ENCODE data around the gene NTRK2. TPM values are rescaled to one million over a fixed set of nuclear protein-coding genes. Genes with fewer than 3 reads are reported as not detected.

NTRK2 gene
- total RNA-seq, 1 donor from 2014 or later: 0.07 TPM

DNA sequence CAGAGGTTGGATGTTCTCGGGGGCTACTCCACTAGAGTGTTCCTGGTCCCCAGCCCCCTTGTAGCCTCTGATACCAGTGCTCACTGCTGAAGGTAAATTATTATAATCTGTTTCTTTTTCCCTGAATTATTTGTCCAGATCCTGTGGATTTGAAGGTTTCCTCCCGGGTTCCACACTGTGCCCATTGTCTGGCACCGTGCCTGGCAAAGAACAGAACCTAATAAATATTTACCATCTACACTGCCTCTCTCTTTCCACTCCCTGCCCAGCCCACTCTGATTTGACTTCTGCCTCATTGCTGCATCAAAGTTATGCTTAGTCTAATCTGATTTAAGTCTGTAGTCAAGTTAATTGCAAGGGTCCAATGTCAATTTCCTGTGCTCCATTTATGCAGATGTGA lies 322.9 kb downstream of the NTRK2 start:
- Mint-ChIP-seq H3K27ac (no peak overlapping the region), H3K9me3 (no peaks in the 10 kb centered on the region)

DNA sequence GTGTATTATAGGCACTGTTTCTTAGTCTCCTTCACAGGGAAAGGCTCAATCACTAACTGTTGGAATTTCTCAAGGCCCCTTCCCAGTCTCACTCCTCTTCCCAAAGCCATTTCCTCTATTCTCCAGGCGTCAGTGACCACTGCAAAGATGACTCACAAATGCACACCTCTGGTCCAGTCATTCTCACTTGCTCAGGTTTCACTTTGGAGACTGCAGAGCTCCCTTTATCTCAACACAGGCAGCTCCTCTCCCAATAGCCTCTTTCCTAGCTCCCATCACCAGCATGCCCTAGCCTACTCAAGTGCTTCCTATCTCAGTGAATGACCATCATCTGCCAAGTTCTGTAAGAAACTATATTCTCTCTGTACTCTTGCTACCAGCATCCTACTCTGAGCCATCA lies 323.6 kb downstream of the NTRK2 start:
- no peak for DNase-seq
- no peak overlapping the region for H3K27ac Mint-ChIP-seq
- TF ChIP-seq, protein P1, sequence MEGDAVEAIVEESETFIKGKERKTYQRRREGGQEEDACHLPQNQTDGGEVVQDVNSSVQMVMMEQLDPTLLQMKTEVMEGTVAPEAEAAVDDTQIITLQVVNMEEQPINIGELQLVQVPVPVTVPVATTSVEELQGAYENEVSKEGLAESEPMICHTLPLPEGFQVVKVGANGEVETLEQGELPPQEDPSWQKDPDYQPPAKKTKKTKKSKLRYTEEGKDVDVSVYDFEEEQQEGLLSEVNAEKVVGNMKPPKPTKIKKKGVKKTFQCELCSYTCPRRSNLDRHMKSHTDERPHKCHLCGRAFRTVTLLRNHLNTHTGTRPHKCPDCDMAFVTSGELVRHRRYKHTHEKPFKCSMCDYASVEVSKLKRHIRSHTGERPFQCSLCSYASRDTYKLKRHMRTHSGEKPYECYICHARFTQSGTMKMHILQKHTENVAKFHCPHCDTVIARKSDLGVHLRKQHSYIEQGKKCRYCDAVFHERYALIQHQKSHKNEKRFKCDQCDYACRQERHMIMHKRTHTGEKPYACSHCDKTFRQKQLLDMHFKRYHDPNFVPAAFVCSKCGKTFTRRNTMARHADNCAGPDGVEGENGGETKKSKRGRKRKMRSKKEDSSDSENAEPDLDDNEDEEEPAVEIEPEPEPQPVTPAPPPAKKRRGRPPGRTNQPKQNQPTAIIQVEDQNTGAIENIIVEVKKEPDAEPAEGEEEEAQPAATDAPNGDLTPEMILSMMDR (IDR thresholded peaks at IDR 0.05): no peak
- H3K9me3 Mint-ChIP-seq: no peaks in the 10 kb centered on the region
- POLR2A ChIA-PET: no interaction called here
- CTCF ChIA-PET: no interaction called here
- intact Hi-C loops (cut with micrococcal nuclease): no loop called here
- H3K4me3 Mint-ChIP-seq: no peak overlapping the region
- H3K4me1 Mint-ChIP-seq: no peaks in the 10 kb centered on the region
- no peaks in the 10 kb centered on the region for H3K36me3 Mint-ChIP-seq (ENCODE audit: low read depth)
- ATAC-seq (ENCODE audit: low read depth): no peak
- no peaks in the 10 kb centered on the region for H3K27me3 Mint-ChIP-seq

More for the DNA sequence above, 322.9 kb downstream of the NTRK2 start:
- Mint-ChIP-seq H3K27me3 (no peaks in the 10 kb centered on the region), H3K4me1 (no peaks in the 10 kb centered on the region), H3K36me3 (ENCODE audit: low read depth) (no peaks in the 10 kb centered on the region), H3K4me3 (no peak overlapping the region)
- POLR2A ChIA-PET: no interaction called here
- intact Hi-C loops (cut with micrococcal nuclease): no loop called here
- TF ChIP-seq, protein P1 (IDR thresholded peaks at IDR 0.05): no peak
- CTCF ChIA-PET: no interaction called here
- ATAC-seq (ENCODE audit: low read depth) (no peak), DNase-seq (no peak)

DNA sequence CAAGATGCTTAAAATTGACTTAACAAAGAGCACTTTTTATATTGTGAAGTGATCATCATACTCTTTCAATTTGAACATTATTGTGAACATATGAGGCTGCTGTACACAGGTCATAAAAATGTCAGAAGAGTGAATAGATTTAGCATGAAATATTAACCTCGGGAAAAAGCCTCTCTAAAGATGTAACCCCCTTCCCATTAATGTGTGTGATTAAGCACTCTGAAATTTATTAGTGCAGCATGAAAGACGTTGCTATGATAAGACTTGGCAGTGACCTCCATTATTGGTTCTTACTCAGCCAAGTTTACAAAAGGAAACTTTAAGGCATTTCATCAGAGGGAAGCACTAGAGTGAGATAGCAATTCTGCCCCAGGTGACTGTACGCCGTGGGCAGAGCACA lies 326.5 kb downstream of the NTRK2 start:
- Mint-ChIP-seq H3K9me3 (peaks cover 5% of the 10 kb centered on the region), H3K27me3 (no peaks in the 10 kb centered on the region), H3K36me3 (ENCODE audit: low read depth) (no peaks in the 10 kb centered on the region), H3K27ac (no peak overlapping the region), H3K4me3 (no peak overlapping the region), H3K4me1 (no peaks in the 10 kb centered on the region)
- DNase-seq (no peak), ATAC-seq (ENCODE audit: low read depth) (no peak)
- intact Hi-C loops (cut with micrococcal nuclease): no loop called here
- ChIA-PET POLR2A (no interaction called here), CTCF (no interaction called here)
- TF ChIP-seq, protein P1 (IDR thresholded peaks at IDR 0.05): no peak

DNA sequence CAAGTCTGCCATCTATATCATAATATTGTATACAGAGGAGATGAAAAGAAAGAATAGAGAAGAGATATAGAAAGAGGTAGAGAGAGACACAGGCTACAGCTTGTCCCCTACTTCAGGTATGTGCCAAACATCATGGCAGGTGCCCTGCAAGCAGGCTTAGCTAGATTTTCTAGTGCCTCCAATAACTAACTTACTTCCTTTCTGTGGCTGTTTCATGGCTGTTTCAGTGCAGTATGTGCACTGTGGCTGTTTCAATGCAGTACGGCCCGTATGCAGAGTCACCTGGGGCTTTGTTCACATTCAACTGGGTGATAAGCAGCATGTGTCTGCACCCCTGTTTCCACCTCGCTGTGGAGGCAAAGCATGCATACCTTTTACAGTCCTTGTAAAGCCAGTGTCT lies 327.2 kb downstream of the NTRK2 start:
- intact Hi-C loops (cut with micrococcal nuclease): no loop called here
- Mint-ChIP-seq H3K9me3 (peaks cover 8% of the 10 kb centered on the region), H3K4me1 (no peaks in the 10 kb centered on the region), H3K27me3 (no peaks in the 10 kb centered on the region), H3K4me3 (no peak overlapping the region), H3K36me3 (ENCODE audit: low read depth) (no peaks in the 10 kb centered on the region), H3K27ac (no peak overlapping the region)
- DNase-seq (no peak), ATAC-seq (ENCODE audit: low read depth) (no peak)
- TF ChIP-seq, protein P1 (IDR thresholded peaks at IDR 0.05): no peak
- CTCF ChIA-PET: no interaction called here
- POLR2A ChIA-PET: no interaction called here

DNA sequence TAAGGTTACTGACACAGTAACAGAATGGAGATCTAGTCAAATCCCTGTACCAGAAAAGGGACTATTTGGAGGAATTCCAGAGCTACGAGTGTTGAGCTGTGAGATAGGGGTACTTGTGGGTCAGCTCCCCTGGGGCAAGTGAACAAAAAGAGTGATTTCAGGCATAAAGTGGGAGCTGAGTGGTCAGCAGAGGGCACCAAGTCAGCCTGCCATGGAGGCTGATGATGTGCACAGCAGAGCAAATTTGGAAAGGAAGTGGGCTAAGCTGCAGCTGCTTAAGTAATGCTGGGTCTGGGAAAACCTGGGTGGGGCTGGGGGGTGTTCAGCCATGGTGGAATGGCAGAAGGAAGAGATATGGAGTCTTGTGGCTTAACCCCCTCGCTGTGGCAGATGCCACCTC lies 327.9 kb downstream of the NTRK2 start:
- Mint-ChIP-seq H3K27me3 (no peaks in the 10 kb centered on the region), H3K27ac (no peak overlapping the region), H3K9me3 (peaks cover 8% of the 10 kb centered on the region), H3K4me3 (no peak overlapping the region), H3K36me3 (ENCODE audit: low read depth) (no peaks in the 10 kb centered on the region), H3K4me1 (no peaks in the 10 kb centered on the region)
- TF ChIP-seq, protein P1 (IDR thresholded peaks at IDR 0.05): no peak
- CTCF ChIA-PET: no interaction called here
- intact Hi-C loops (cut with micrococcal nuclease): no loop called here
- DNase-seq (no peak), ATAC-seq (ENCODE audit: low read depth) (no peak)
- POLR2A ChIA-PET: no interaction called here

Measured in activated B cell treated with CpG ODN at 0.5 μM for 24 hours (primary cell).